ENCODE data around the gene SNCAIP.

GRCh38 chr5:122507045-122507444 is 195.0 kb downstream of the SNCAIP start:
- TF ChIP-seq CTCF (conservative IDR thresholded peaks at IDR 0.05 in 1 of 2, IDR thresholded peaks at IDR 0.05 in 1 of 2; ENCODE audit: low read depth in 1 of 2, low read length in 2 of 2) (no peak), EZH2 (IDR thresholded peaks at IDR 0.05; ENCODE audit: low read length, missing control alignments) (no peak)

Measured in fibroblast of lung (primary cell).